GM23338 (cell line): ENCODE data around the gene KRTAP4-4. TPM values are rescaled to one million over a fixed set of nuclear protein-coding genes. Genes with fewer than 3 reads are reported as not detected.
"Not testable (repeated sequence)": the region's sequence is repeated elsewhere in the genome, so short reads cannot be mapped to it uniquely, and the experiment has no call there.

Source experiments
- ATAC-seq: fragments of 200-7000 bp; cut with Tn5 transposase; 3 replicates; pipeline ENCODE4 v1.9.1; 2020
- DNase-seq: peaks from one replicate; pipeline ENCODE4 v3.0.0-alpha.2; 2015; ENCODE audit warnings: low spot score
- H2AFZ ChIP-seq: fragments of 200-600 bp; sonication (generic); 2 replicates; pipeline ENCODE4 v1.8.0; 2016; ENCODE audit warnings: antibody characterized with exemption, mild to moderate bottlenecking, moderate library complexity
- H3F3A ChIP-seq: fragments of 200-600 bp; sonication (generic); replicated peaks from 2 replicates; pipeline ENCODE4 v1.8.0; 2017; ENCODE audit warnings: antibody characterized with exemption, mixed run types, low read depth
- H3K27ac ChIP-seq: fragments of 200-600 bp; sonication (generic); 2 replicates; pipeline ENCODE4 v1.6.1; 2016; ENCODE audit warnings: low read depth
- H3K27me3 ChIP-seq: fragments of 200-600 bp; sonication (generic); 2 replicates; pipeline ENCODE4 v1.8.0; 2016; ENCODE audit warnings: mild to moderate bottlenecking, mixed run types, moderate library complexity; ENCODE audit not compliant: insufficient read depth
- H3K36me3 ChIP-seq: fragments of 200-600 bp; sonication (generic); 2 replicates; pipeline ENCODE4 v1.8.0; 2016; ENCODE audit warnings: mild to moderate bottlenecking; ENCODE audit not compliant: insufficient read depth
- H3K4me1 ChIP-seq: fragments of 200-600 bp; sonication (generic); 2 replicates; pipeline ENCODE4 v1.8.0; 2016; ENCODE audit warnings: mild to moderate bottlenecking, moderate library complexity; ENCODE audit not compliant: insufficient read depth
- H3K4me2 ChIP-seq: fragments of 200-600 bp; sonication (generic); 2 replicates; pipeline ENCODE4 v1.7.1; 2017; ENCODE audit warnings: mixed run types
- H3K4me3 ChIP-seq: fragments of 200-600 bp; sonication (generic); 2 replicates; pipeline ENCODE4 v1.6.1; 2016; ENCODE audit warnings: mixed run types
- H3K79me2 ChIP-seq: fragments of 200-600 bp; sonication (generic); replicated peaks from 2 replicates; pipeline ENCODE4 v1.8.0; 2017; ENCODE audit warnings: mild to moderate bottlenecking; ENCODE audit not compliant: insufficient read depth
- H3K9me2 ChIP-seq: fragments of 200-600 bp; sonication (generic); 2 replicates; pipeline ENCODE4 v1.8.0; 2017; ENCODE audit not compliant: insufficient read depth
- H4K20me1 ChIP-seq: fragments of 200-600 bp; sonication (generic); replicated peaks from 2 replicates; pipeline ENCODE4 v1.8.0; 2017; ENCODE audit warnings: mild to moderate bottlenecking; ENCODE audit not compliant: insufficient read depth
- H3K27ac Mint-ChIP-seq: 2 replicates; pipeline ENCODE4 v1.8.0; 2020; ENCODE audit warnings: inconsistent platforms, mild to moderate bottlenecking, moderate library complexity, mixed read lengths
- H3K27me3 Mint-ChIP-seq: 3 replicates; pipeline ENCODE4 v1.8.0; 2022; ENCODE audit warnings: low read depth, mild to moderate bottlenecking, moderate library complexity, mixed read lengths, inconsistent platforms; ENCODE audit not compliant: insufficient read depth, poor library complexity
- H3K36me3 Mint-ChIP-seq: 3 replicates; pipeline ENCODE4 v1.8.0; 2021; ENCODE audit warnings: low read depth, mild to moderate bottlenecking, inconsistent platforms, moderate library complexity, mixed read lengths
- H3K4me1 Mint-ChIP-seq: 3 replicates; pipeline ENCODE4 v1.8.0; 2020; ENCODE audit warnings: mild to moderate bottlenecking, inconsistent platforms, mixed read lengths
- H3K4me3 Mint-ChIP-seq: 3 replicates; pipeline ENCODE4 v1.8.0; 2021; ENCODE audit warnings: moderate library complexity, mild to moderate bottlenecking, inconsistent platforms, mixed read lengths
- H3K9me3 Mint-ChIP-seq: 3 replicates; pipeline ENCODE4 v1.8.0; 2020; ENCODE audit warnings: moderate library complexity, mild to moderate bottlenecking, inconsistent platforms, mixed read lengths
- JUNB ChIP-seq: IDR thresholded peaks from one replicate; pipeline ENCODE4 v1.6.1; 2016; ENCODE audit warnings: antibody characterized with exemption; ENCODE audit not compliant: unreplicated experiment
- STAT1 ChIP-seq: IDR thresholded peaks from one replicate; pipeline ENCODE4 v1.6.1; 2016; ENCODE audit warnings: antibody characterized with exemption; ENCODE audit not compliant: unreplicated experiment
- ZNF462 ChIP-seq: fragments of 250-450 bp; sonication (Bioruptor Pico); IDR thresholded peaks from 2 replicates; pipeline ENCODE4 v1.5.0; 2020; ENCODE audit warnings: mild to moderate bottlenecking, moderate library complexity
- polyA plus RNA-seq: library from polyadenylated mRNA; unstranded; fragments of >200 nt; fragmentation: Nextera tagmentation; extraction: Ambion mirVana; gene quantifications from 2 replicates; pipeline ENCODE4 v1.2.1, GENCODE V29; 2016
- total RNA-seq: library from RNA; depleted of rRNA; stranded (reverse); fragments of >200 nt; shearing (Covaris generic); gene quantifications from 2 replicates; pipeline ENCODE4 v1.2.3, GENCODE V29; 2014

The KRTAP4-4 gene
- total and polyA plus RNA-seq, 2 experiments from 2014 or later = not detected

GRCh38 chr17:41125064-41125463, 35.5 kb downstream of the KRTAP4-4 start (continued):
- TF ChIP-seq ZNF462 (CRISPR knock-in tag) (no peak), JUNB (no peak), STAT1 (no peak)

- not testable (repeated sequence) for H4K20me1 ChIP-seq, H3K27me3 Mint-ChIP-seq, ATAC-seq, H3K27me3 ChIP-seq, H3K27ac ChIP-seq, DNase-seq, H3K27ac Mint-ChIP-seq, H3K4me2 ChIP-seq, H3K79me2 ChIP-seq, H3K4me1 ChIP-seq, H3K36me3 Mint-ChIP-seq, H3K9me3 Mint-ChIP-seq, H3K4me1 Mint-ChIP-seq, H3K4me3 ChIP-seq, H3F3A ChIP-seq, H2AFZ ChIP-seq, H3K4me3 Mint-ChIP-seq, H3K36me3 ChIP-seq, H3K9me2 ChIP-seq
These were observed 36.6 kb downstream of the KRTAP4-4 start, which contains the start of gene KRTAP4-12 for GRCh38 chr17:41123991-41124371. Gene KRTAP4-12, minus strand, starts transcription at chr17:41124182. Its CDS starts 60 bp downstream, at chr17:41124122.

- H3K4me3 ChIP-seq, H3K79me2 ChIP-seq, H3K4me3 Mint-ChIP-seq, H2AFZ ChIP-seq, H3K9me2 ChIP-seq, H3K36me3 ChIP-seq, ATAC-seq, H3F3A ChIP-seq, DNase-seq, H3K27ac ChIP-seq, H3K27me3 ChIP-seq, H3K27me3 Mint-ChIP-seq, H3K9me3 Mint-ChIP-seq, H3K36me3 Mint-ChIP-seq, H3K4me1 ChIP-seq, H3K27ac Mint-ChIP-seq, H4K20me1 ChIP-seq, H3K4me2 ChIP-seq: not testable (repeated sequence)
- H3K4me1 Mint-ChIP-seq = peaks cover 12% of the 10 kb centered on the region
These were observed 37.1 kb downstream of the KRTAP4-4 start for GRCh38 chr17:41123292-41123990.
